GM12891 (cell line): ENCODE results near the gene CRAMP1.

Source experiments
- POLR2A ChIP-seq: IDR thresholded peaks from 2 replicates; pipeline ENCODE4 v1.6.1; 2011; ENCODE audit warnings: low read depth, low read length, control low read depth
- TAF1 ChIP-seq: IDR thresholded peaks from 2 replicates; pipeline ENCODE4 v1.6.1; 2011; ENCODE audit warnings: low read depth, low read length, control low read depth

DNA sequence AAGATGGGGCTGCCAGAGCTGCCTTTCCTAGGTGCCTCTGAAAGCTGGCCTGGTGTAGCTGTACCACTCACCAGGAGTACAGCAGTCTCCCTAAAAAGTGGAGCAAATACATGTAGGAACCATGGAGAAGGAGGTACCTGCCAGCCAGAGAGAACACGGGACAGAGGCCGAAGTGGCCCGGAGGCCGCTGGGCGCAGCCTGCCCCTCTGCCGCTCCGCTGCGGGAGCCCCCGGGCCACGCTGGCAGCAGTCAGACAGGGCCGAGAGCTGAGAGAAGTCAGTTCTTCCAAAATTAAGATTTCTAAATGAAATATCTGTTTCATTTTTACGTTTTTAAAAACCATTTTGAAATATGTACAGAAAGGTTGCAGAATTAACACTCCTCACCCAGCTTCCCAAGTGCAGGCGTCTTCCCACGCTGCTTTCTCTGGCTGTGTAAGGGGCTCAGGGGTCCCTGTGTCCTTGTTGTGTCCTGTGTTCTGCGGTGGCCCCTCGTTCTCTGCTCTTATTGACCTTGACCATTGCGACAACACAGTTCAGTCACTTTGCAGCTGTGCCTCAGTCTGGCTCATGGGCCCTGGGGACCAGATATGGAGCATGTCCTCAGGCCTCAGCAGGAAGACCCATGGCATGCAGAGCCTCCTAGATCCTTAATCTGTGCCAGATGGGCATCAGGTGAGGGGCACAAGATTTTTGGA lies 98.8 kb downstream of the CRAMP1 start:
- TF ChIP-seq POLR2A: no peak
- TF ChIP-seq TAF1: no peak
